GM12801 (cell line): ENCODE results near the gene QRICH1.

ENCODE experiments used
- TF ChIP-seq, protein P1 (sequence below): IDR thresholded peaks from one replicate; pipeline ENCODE4 v1.5.1; 2011; ENCODE audit warnings: control low read depth; ENCODE audit not compliant: insufficient read length; ENCODE audit errors: extremely low read depth

Gene QRICH1

DNA sequence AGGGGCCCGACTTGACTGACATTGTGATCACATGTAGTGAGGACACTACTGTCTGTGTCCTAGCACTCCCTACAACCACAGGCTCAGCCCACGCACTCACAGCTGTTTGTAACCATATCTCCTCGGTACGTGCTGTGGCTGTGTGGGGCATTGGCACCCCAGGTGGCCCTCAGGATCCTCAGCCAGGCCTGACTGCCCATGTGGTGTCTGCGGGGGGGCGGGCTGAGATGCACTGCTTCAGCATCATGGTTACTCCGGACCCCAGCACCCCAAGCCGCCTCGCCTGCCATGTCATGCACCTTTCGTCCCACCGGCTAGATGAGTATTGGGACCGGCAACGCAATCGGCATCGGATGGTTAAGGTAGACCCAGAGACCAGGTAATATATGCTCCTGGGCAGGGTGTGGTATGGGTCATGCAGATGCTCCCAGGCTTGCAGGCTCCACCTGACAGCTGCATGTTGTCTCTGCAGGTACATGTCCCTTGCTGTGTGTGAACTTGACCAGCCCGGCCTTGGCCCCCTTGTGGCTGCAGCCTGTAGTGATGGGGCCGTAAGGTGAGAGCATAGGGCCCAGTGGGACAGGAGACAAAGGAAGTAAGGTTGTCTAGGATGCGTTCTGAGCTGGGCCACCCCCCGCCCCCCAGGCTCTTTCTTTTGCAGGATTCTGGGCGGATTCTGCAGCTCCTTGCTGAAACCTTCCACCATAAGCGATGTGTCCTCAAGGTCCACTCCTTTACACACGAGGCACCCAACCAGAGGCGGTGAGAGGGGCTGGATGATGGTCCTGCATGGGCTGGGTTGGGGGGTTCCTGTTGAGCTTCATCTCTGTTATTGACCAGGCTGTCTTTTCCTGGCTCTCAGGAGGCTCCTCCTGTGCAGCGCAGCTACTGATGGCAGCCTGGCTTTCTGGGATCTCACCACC, 79.9 kb downstream of the QRICH1 start:
- TF ChIP-seq, protein P1, sequence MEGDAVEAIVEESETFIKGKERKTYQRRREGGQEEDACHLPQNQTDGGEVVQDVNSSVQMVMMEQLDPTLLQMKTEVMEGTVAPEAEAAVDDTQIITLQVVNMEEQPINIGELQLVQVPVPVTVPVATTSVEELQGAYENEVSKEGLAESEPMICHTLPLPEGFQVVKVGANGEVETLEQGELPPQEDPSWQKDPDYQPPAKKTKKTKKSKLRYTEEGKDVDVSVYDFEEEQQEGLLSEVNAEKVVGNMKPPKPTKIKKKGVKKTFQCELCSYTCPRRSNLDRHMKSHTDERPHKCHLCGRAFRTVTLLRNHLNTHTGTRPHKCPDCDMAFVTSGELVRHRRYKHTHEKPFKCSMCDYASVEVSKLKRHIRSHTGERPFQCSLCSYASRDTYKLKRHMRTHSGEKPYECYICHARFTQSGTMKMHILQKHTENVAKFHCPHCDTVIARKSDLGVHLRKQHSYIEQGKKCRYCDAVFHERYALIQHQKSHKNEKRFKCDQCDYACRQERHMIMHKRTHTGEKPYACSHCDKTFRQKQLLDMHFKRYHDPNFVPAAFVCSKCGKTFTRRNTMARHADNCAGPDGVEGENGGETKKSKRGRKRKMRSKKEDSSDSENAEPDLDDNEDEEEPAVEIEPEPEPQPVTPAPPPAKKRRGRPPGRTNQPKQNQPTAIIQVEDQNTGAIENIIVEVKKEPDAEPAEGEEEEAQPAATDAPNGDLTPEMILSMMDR, result peak; percentile 13

DNA sequence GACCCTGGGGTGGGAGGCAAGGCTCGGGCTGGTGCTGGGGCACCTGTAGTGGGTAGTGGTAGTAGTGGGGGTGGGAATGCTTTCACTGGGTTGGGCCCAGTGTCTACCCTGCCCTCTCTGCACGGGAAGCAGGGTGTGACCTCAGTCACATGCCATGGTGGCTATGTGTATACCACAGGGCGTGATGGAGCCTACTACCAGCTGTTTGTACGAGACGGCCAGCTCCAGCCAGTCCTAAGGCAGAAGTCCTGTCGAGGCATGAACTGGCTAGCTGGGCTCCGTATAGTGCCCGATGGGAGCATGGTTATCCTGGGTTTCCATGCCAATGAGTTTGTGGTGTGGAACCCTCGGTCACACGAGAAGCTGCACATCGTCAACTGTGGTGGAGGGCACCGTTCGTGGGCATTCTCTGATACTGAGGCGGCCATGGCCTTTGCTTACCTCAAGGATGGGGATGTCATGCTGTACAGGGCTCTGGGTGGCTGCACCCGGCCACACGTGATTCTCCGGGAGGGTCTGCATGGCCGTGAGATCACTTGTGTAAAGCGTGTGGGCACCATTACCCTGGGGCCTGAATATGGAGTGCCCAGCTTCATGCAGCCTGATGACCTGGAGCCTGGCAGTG, 80.6 kb downstream of the QRICH1 start:
- TF ChIP-seq, protein P1, result no peak

DNA sequence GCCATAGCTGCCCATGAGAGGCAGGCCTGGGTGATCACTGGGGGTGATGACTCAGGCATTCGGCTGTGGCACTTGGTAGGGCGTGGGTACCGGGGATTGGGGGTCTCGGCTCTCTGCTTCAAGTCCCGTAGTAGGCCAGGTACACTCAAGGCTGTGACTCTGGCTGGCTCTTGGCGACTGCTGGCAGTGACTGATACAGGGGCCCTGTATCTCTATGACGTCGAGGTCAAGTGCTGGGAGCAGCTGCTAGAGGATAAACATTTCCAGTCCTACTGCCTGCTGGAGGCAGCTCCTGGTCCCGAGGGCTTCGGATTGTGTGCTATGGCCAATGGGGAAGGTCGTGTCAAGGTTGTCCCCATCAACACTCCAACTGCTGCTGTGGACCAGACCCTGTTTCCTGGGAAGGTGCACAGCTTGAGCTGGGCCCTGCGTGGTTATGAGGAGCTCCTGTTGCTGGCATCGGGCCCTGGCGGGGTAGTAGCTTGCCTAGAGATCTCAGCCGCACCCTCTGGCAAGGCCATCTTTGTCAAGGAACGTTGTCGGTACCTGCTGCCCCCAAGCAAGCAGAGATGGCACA, 81.3 kb downstream of the QRICH1 start:
- TF ChIP-seq, protein P1, result no peak

DNA sequence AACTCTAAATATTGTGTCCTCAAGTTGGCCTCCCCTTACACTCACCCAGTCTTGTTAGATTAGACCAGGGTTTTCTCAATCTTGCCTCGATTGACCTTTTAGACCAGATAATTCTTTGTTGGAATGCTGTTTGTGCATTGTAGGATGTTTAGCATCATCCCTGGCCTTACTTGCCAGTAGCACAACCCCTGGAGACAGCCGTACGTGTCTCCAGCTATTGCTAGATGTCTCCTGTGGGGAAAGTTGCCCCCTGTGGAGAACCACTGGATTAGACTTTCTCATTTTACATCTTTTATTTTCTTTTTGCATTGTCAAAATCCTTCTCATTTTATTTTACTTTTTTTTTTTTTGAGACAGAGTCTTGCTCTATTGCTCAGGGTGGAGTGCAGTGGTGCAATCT, 84.5 kb downstream of the QRICH1 start:
- TF ChIP-seq, protein P1, result no peak

DNA sequence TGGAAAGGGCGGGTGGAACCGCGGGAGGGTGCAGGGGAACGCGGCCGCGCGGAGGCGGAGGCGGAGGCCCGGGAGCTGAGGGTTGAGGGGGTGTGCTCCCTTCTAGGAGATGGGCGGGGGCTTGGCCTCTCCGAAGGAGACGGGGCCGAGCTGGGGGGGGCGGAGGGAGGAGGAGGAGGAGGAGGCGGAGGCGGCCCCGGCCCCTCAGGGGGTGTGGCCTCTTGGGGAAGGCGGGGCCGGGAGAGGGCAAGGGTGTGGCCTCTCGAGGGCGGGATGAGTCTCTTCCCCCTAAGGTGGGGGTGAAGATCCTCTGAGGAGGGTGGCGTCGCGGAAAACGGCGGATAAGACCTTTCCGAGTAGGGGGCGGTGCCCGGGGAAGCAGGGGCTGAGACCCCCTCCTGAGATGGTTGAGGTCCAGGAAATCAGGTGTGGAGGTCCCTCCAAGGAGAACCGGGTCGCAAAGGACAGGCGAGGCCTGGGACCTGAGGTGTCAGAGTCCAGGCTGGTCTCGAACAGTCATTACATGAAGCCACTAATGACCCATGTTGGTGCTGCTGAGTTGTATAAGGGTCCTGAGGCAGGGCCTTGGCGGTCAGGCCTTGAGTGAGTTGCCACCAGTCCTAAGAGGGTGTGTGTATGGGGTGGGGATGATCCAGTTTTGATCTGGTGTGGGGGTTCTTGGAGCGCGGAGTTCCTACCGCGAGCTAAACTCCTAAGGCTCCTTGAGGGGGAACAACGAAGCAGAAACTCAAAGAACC, 85.9 kb downstream of the QRICH1 start:
- TF ChIP-seq, protein P1, result no peak

DNA sequence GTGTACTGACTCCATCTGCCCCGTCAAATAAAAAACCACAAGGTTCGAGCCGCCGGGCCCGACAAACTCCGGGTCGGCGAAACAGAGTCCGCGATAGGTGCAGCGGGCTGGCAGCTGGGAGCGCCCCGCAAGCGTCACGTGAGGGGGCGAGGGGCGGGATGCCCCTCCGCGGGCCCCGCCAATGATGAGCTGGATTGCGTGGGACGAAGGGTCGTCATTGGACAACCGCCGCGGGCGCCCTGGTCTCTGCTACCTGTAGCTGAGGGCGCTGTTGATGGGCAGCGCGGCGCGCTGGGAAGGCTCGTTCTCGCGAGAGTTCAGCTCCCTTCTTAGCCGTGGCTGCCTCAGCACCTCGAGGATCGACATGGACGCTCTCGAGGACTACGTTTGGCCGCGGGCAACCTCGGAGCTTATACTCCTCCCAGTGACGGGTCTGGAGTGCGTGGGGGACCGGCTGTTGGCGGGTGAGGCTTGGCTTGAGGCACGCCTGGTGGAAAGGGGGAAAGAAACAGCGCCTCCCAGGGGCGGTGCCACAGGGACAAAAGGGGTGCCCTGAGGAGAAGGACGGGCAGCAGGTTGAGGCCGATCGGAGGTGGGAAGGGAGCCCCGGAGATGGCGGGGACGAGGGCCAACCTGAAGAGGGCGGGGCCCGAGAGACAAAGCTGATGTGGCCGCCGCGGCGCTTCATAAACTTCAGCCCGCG, 86.7 kb downstream of the QRICH1 start, which contains the start of gene WDR6:
TSS of gene WDR6 (plus strand) at position 324 of the 703 bp plus-strand sequence. CDS start at position 365, 41 bp downstream.
- TF ChIP-seq, protein P1, result no peak
